Lower leg skin (tissue), 4 donors: ENCODE data around the gene COG4. TPM values are rescaled to one million over a fixed set of nuclear protein-coding genes. Genes with fewer than 3 reads are reported as not detected.

ENCODE experiments used
- DNase-seq, 2 donors: peaks; one replicate each; pipeline ENCODE4 v3.0.0-alpha.2; 2019; ENCODE audit warnings: low spot score in 2 of 2
- H3K4me3 ChIP-seq: fragments of 200-600 bp; sonication (generic); 2 replicates; pipeline ENCODE4 v1.5.1; 2017; ENCODE audit warnings: mild to moderate bottlenecking, low read depth; ENCODE audit not compliant: poor library complexity, severe bottlenecking
- POLR2A ChIP-seq, 2 donors: fragments of 450-650 bp; IDR thresholded peaks; one replicate each; pipeline ENCODE4 v1.6.1; 2016 to 2017; ENCODE audit warnings: antibody characterized with exemption in 2 of 2, mild to moderate bottlenecking in 1 of 2, moderate library complexity in 1 of 2
- WGBS, 2 donors: methylation state at CpG; one replicate each; pipeline ENCODE4 v1.1.5; 2018; 5-methylcytosine and 5-hydroxymethylcytosine counted together
- intact Hi-C: fragments of 100-400 bp; cut with DNase I; formaldehyde crosslinking; loops from one replicate; pipeline ENCODE4 v1.15.0; 2023; ENCODE audit warnings: low total_unique reads
- total RNA-seq, 4 donors: library from RNA; depleted of rRNA; stranded (reverse); fragments of >200 nt; gene quantifications; one replicate each; pipeline ENCODE4 v1.1.0, GENCODE V29; 2016
- TF ChIP-seq, protein P1 (sequence below), 3 donors: fragments of 450-650 bp; IDR thresholded peaks; one replicate each; pipeline ENCODE4 v1.5.1; 2016; ENCODE audit warnings: antibody characterized with exemption in 3 of 3, mild to moderate bottlenecking in 3 of 3, moderate library complexity in 2 of 3

The COG4 gene
- total RNA-seq, 4 donors from 2014 or later = 36.0 to 95.7 (median 48.3) TPM

- WGBS, 2 donors = 96 to 97% methylated on average over 3 of the region's 3 CpGs
- no peak overlapping the region for H3K4me3 ChIP-seq
- DNase-seq = no peak
- intact Hi-C loops = no loop called here
- TF ChIP-seq, protein P1, sequence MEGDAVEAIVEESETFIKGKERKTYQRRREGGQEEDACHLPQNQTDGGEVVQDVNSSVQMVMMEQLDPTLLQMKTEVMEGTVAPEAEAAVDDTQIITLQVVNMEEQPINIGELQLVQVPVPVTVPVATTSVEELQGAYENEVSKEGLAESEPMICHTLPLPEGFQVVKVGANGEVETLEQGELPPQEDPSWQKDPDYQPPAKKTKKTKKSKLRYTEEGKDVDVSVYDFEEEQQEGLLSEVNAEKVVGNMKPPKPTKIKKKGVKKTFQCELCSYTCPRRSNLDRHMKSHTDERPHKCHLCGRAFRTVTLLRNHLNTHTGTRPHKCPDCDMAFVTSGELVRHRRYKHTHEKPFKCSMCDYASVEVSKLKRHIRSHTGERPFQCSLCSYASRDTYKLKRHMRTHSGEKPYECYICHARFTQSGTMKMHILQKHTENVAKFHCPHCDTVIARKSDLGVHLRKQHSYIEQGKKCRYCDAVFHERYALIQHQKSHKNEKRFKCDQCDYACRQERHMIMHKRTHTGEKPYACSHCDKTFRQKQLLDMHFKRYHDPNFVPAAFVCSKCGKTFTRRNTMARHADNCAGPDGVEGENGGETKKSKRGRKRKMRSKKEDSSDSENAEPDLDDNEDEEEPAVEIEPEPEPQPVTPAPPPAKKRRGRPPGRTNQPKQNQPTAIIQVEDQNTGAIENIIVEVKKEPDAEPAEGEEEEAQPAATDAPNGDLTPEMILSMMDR (IDR thresholded peaks at IDR 0.05) = no peak
- TF ChIP-seq POLR2A (IDR thresholded peaks at IDR 0.05) = no peak
Measured at GRCh38 chr16:70510216-70510615, 13.1 kb downstream of the COG4 start.

GRCh38 chr16:70508752-70509151, 14.6 kb downstream of the COG4 start:
- TF ChIP-seq POLR2A (IDR thresholded peaks at IDR 0.05) = no peak
- TF ChIP-seq, protein P1 (IDR thresholded peaks at IDR 0.05) = no peak
- WGBS, 2 donors = 59 to 68% methylated on average over 5 of the region's 5 CpGs
- H3K4me3 ChIP-seq = no peak overlapping the region
- intact Hi-C loops = no loop called here
- DNase-seq = no peak

GRCh38 chr16:70496513-70496912, 26.8 kb downstream of the COG4 start:
- intact Hi-C loops = no loop called here
- H3K4me3 ChIP-seq = no peak overlapping the region
- WGBS, 2 donors = 95 to 99% methylated on average over 6 of the region's 6 CpGs
- DNase-seq = no peak
- TF ChIP-seq, protein P1 (IDR thresholded peaks at IDR 0.05) = no peak
- TF ChIP-seq POLR2A (IDR thresholded peaks at IDR 0.05) = no peak

DNA sequence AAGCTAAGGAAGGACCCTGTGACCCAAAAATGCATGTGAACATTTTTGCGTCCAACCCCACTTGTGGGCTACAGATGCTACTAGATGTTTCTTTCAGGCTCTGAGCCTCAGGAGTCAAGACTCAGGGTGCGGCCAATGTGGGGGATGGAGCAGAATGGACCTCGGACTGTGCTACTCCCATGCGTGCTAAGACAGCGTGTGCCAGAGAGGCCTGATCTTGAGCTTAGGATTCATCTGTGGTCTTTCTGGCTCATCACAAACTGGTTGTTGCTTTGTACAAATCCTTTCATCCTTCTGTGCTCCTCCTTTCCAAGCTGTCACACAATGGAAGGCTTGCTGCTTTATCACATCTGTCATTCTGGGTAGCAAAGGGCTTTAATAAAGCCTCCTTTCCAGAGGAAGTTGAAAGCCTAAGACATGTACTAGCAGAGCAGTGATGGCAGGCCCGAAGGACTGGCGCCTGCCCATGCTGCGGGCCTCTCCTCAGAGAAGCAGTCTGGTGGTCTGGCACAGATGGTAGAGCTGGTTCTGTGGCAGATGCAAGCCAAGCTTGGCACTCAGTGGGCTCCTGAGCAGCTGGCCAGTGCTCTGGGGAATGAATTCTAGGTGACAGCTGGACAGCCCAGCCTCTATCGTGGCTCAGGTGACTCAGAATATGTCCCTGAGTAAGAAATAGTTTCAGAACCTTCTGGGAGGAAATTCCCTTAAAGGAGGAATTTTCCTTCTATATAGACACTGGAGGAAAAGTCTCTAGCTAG, 27.8 kb downstream of the COG4 start:
- no peak for TF ChIP-seq POLR2A (IDR thresholded peaks at IDR 0.05)
- TF ChIP-seq, protein P1 (IDR thresholded peaks at IDR 0.05) = no peak
- DNase-seq = no peak
- intact Hi-C loops = no loop called here
- WGBS, 2 donors = 93% methylated on average over 9 of the region's 9 CpGs
- H3K4me3 ChIP-seq = no peak overlapping the region

DNA sequence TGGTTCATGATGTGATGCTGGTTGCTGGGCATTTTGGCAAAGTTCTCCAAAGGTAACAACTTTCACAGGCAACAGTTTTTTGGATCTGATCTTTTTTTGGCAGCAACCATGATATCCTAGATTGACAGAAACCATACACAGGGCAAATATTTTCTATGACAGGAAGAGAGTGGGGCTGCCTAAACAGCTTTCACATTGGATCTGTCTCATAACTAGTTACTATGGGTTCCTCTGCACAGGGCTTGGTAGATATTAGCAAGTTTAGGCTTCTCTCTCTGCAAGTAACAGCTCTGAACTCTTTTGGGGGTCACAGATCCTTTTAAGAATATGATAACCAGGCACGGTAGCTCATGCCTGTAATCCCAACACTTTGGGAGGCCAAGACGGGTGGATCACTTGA, 28.6 kb downstream of the COG4 start:
- WGBS, 2 donors = 93% methylated on average over 2 of the region's 2 CpGs
- no peak for TF ChIP-seq POLR2A (IDR thresholded peaks at IDR 0.05)
- TF ChIP-seq, protein P1 (IDR thresholded peaks at IDR 0.05) = no peak
- intact Hi-C loops = no loop called here
- DNase-seq = no peak
- H3K4me3 ChIP-seq = no peak overlapping the region
